Smooth muscle cell (in vitro differentiated cells): ENCODE measurements around the gene CCDC157. TPM values are rescaled to one million over a fixed set of nuclear protein-coding genes. Genes with fewer than 3 reads are reported as not detected.
A peak's percentile ranks its signal among the peaks of the same experiment; 100 is the strongest.

Experiments used
- DNase-seq: peaks from one replicate; lab custom pipeline; 2025; ENCODE audit not compliant: unreplicated experiment; lab: John Stamatoyannopoulos, UW
- H2AFZ ChIP-seq: fragments of 200-600 bp; sonication (generic); 2 replicates; pipeline ENCODE4 v1.6.0; 2016; ENCODE audit warnings: antibody characterized with exemption, low read depth, mild to moderate bottlenecking
- H3F3A ChIP-seq: fragments of 200-600 bp; sonication (generic); 2 replicates; pipeline ENCODE4 v1.6.0; 2017; ENCODE audit warnings: antibody characterized with exemption, low read depth
- H3K27ac ChIP-seq: fragments of 200-600 bp; sonication (generic); 2 replicates; pipeline ENCODE4 v1.5.1; 2016; ENCODE audit warnings: low read depth, mild to moderate bottlenecking
- H3K27me3 ChIP-seq: fragments of 200-600 bp; sonication (generic); 2 replicates; pipeline ENCODE4 v1.6.1; 2016; ENCODE audit warnings: low read depth, mild to moderate bottlenecking
- H3K36me3 ChIP-seq: fragments of 200-600 bp; sonication (generic); 2 replicates; pipeline ENCODE4 v1.5.1; 2016; ENCODE audit warnings: low read depth
- H3K4me1 ChIP-seq: fragments of 200-600 bp; sonication (generic); 2 replicates; pipeline ENCODE4 v1.5.1; 2016; ENCODE audit warnings: low read depth
- H3K4me2 ChIP-seq: fragments of 200-600 bp; sonication (generic); 2 replicates; pipeline ENCODE4 v1.6.0; 2016; ENCODE audit warnings: mild to moderate bottlenecking
- H3K4me3 ChIP-seq: fragments of 200-600 bp; sonication (generic); 2 replicates; pipeline ENCODE4 v1.5.1; 2016; ENCODE audit warnings: mild to moderate bottlenecking
- H3K79me2 ChIP-seq: fragments of 200-600 bp; sonication (generic); 2 replicates; pipeline ENCODE4 v1.6.0; 2016; ENCODE audit warnings: low read depth, mild to moderate bottlenecking
- H3K9ac ChIP-seq: fragments of 200-600 bp; sonication (generic); 2 replicates; pipeline ENCODE4 v1.6.0; 2016; ENCODE audit warnings: low read depth
- H3K9me3 ChIP-seq: fragments of 200-600 bp; sonication (generic); replicated peaks from 2 replicates; pipeline ENCODE4 v1.5.1; 2016; ENCODE audit warnings: low read depth
- H4K20me1 ChIP-seq: fragments of 200-600 bp; sonication (generic); 2 replicates; pipeline ENCODE4 v1.6.0; 2016; ENCODE audit warnings: low read depth
- WGBS: methylation state at CpG from one replicate; pipeline ENCODE4 v1.1.7; 2016; ENCODE audit warnings: low lambda C conversion rate; 5-methylcytosine and 5-hydroxymethylcytosine counted together
- polyA plus RNA-seq: library from polyadenylated mRNA; unstranded; fragments of >200 nt; fragmentation: Nextera tagmentation; extraction: Ambion mirVana; gene quantifications from 2 replicates; pipeline ENCODE4 v1.2.1, GENCODE V29; 2016
- total RNA-seq: library from RNA; depleted of rRNA; stranded (reverse); fragments of >200 nt; gene quantifications from 2 replicates; pipeline ENCODE4 v1.2.3, GENCODE V29; 2014
- TF ChIP-seq, protein P1 (sequence below): fragments of 200-600 bp; sonication (generic); IDR thresholded peaks from 2 replicates; pipeline ENCODE4 v1.5.1; 2017; ENCODE audit warnings: borderline replicate concordance, mild to moderate bottlenecking, antibody characterized with exemption; ENCODE audit not compliant: insufficient read depth, poor library complexity, severe bottlenecking

The CCDC157 gene
- total and polyA plus RNA-seq, 2 experiments from 2014 or later, result 2.5 to 4.8 TPM

DNA sequence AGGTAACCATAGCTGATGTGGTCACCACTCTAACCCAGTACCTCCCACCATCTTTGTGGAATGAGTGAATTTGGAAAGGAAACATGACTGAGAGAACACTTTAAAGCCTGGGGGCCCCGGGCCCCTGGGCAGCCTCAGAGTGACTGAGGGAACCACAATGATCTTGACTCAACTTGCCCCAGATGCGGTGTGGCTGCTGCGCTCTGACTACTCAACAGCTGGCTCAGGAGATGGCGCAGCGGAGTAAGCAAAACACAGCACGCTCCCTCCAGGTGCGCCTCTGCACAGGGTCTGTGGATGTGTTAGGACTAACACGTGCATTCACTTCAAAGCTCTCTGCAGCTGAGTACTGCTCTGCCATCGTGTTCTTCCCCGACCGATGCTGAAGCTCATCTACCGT, 24.5 kb downstream of the CCDC157 start:
- no peak for DNase-seq
- Histone ChIP-seq H3F3A (no peaks in the 10 kb centered on the region), H3K9me3 (no peaks in the 10 kb centered on the region), H3K4me2 (no peak overlapping the region), H4K20me1 (no peaks in the 10 kb centered on the region), H3K27me3 (no peaks in the 10 kb centered on the region), H3K9ac (no peak overlapping the region), H3K79me2 (no peaks in the 10 kb centered on the region), H3K27ac (no peak overlapping the region), H2AFZ (no peak overlapping the region), H3K4me1 (peaks cover 3% of the 10 kb centered on the region), H3K36me3 (no peaks in the 10 kb centered on the region), H3K4me3 (no peak overlapping the region)
- TF ChIP-seq, protein P1, sequence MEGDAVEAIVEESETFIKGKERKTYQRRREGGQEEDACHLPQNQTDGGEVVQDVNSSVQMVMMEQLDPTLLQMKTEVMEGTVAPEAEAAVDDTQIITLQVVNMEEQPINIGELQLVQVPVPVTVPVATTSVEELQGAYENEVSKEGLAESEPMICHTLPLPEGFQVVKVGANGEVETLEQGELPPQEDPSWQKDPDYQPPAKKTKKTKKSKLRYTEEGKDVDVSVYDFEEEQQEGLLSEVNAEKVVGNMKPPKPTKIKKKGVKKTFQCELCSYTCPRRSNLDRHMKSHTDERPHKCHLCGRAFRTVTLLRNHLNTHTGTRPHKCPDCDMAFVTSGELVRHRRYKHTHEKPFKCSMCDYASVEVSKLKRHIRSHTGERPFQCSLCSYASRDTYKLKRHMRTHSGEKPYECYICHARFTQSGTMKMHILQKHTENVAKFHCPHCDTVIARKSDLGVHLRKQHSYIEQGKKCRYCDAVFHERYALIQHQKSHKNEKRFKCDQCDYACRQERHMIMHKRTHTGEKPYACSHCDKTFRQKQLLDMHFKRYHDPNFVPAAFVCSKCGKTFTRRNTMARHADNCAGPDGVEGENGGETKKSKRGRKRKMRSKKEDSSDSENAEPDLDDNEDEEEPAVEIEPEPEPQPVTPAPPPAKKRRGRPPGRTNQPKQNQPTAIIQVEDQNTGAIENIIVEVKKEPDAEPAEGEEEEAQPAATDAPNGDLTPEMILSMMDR, result no peak
- WGBS, result 94% methylated on average over 12 of the region's 12 CpGs

DNA sequence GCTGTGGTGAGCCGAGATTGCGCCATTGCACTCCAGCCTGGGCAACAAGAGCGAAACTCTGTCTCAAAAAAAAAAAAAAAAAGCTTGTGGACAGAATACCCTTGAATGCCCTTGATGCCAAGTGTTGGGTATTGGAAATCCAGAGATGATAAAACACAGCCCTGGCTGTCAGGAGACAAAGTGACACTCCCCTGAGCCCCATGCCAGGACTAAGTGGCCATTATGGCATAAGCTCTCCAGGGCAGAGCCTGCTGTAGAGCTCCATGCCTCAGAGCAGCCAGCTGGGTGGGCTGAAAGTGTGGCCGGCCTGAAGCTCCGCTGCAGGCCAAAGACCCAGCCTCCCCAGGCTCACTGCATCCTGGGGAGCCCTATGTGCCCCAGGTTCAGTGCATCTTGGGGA, 25.5 kb downstream of the CCDC157 start:
- H3K4me2 ChIP-seq, result no peak overlapping the region
- no peak overlapping the region for H3K4me3 ChIP-seq
- TF ChIP-seq, protein P1, result no peak
- DNase-seq, result no peak
- H3K79me2 ChIP-seq, result no peaks in the 10 kb centered on the region
- no peaks in the 10 kb centered on the region for H3K27me3 ChIP-seq
- no peaks in the 10 kb centered on the region for H3K36me3 ChIP-seq
- peaks cover 7% of the 10 kb centered on the region for H3K4me1 ChIP-seq
- 96% methylated on average over 5 of the region's 5 CpGs for WGBS
- no peak overlapping the region for H2AFZ ChIP-seq
- no peaks in the 10 kb centered on the region for H4K20me1 ChIP-seq
- no peak overlapping the region for H3K27ac ChIP-seq
- H3K9me3 ChIP-seq, result no peaks in the 10 kb centered on the region
- no peaks in the 10 kb centered on the region for H3F3A ChIP-seq
- H3K9ac ChIP-seq, result no peak overlapping the region

DNA sequence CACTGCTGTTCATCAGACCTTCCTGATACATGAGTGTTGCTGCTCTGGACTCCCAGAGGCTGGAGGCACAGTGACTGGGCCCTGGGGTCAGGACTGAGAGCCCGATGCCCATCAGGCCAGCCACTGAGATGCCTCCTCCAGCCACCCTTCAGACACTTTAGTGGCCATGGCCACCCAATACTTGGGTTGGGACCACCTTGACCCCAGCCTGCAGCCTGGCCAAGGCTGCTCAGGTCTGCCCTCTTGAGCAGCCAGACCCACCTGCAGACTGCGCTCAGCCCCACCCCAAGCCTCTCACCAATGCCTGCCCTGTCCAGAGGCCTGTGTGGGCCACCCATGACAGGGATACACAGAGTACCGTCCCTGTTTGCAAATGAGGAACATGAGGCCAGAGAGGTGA, 26.3 kb downstream of the CCDC157 start:
- Histone ChIP-seq H3K4me2 (no peak overlapping the region), H3K27ac (no peak overlapping the region), H3K36me3 (no peaks in the 10 kb centered on the region), H3K4me3 (no peak overlapping the region), H3K79me2 (no peaks in the 10 kb centered on the region), H4K20me1 (no peaks in the 10 kb centered on the region), H3K9me3 (no peaks in the 10 kb centered on the region), H3K4me1 (peaks cover 7% of the 10 kb centered on the region), H3K9ac (no peak overlapping the region), H2AFZ (no peak overlapping the region), H3K27me3 (no peaks in the 10 kb centered on the region), H3F3A (no peaks in the 10 kb centered on the region)
- TF ChIP-seq, protein P1, result no peak
- DNase-seq, result no peak
- 89% methylated on average over 3 of the region's 3 CpGs for WGBS

DNA sequence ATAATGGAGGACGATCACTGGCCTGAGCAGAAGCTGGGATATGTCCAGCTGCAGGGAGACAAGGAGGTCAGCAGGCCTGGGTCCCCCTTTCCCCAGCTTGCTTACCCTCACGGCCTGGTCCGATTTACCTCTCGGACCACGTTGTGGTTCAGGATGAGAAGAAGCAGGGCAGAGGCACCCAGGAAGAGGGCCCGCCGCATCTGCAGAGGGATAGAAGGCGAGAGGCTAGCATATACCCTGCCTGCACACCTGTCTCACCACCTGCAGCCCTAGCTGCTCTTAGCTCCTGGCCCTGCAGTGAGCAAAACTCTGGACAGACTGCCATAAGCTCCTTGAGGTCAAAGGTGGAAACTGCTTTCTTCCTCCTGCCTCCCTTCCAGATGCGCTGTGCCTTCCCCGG, 29.1 kb downstream of the CCDC157 start:
- Histone ChIP-seq H4K20me1 (no peaks in the 10 kb centered on the region), H3K9me3 (no peaks in the 10 kb centered on the region), H3K4me3 (no peak overlapping the region), H3K36me3 (no peaks in the 10 kb centered on the region), H3K4me2 (peak overlapping the region; percentile 98), H3K9ac (no peak overlapping the region), H3K27ac (no peak overlapping the region), H2AFZ (no peak overlapping the region), H3K4me1 (peaks cover 7% of the 10 kb centered on the region), H3K79me2 (no peaks in the 10 kb centered on the region), H3F3A (no peaks in the 10 kb centered on the region), H3K27me3 (no peaks in the 10 kb centered on the region)
- DNase-seq, result no peak
- 93% methylated on average over 10 of the region's 10 CpGs for WGBS
- TF ChIP-seq, protein P1, result no peak
